HG03025 (cell line): ENCODE data around the gene FASTK.
"Not testable (repeated sequence)": the region's sequence is repeated elsewhere in the genome, so short reads cannot be mapped to it uniquely, and the experiment has no call there.

ENCODE experiments used
- ATAC-seq: cut with Tn5 transposase; IDR thresholded peaks from one replicate; pipeline ENCODE4 v1.9.1; 2021; ENCODE audit warnings: mild to moderate bottlenecking, moderate library complexity; ENCODE audit not compliant: unreplicated experiment, low FRiP score

Gene FASTK

DNA sequence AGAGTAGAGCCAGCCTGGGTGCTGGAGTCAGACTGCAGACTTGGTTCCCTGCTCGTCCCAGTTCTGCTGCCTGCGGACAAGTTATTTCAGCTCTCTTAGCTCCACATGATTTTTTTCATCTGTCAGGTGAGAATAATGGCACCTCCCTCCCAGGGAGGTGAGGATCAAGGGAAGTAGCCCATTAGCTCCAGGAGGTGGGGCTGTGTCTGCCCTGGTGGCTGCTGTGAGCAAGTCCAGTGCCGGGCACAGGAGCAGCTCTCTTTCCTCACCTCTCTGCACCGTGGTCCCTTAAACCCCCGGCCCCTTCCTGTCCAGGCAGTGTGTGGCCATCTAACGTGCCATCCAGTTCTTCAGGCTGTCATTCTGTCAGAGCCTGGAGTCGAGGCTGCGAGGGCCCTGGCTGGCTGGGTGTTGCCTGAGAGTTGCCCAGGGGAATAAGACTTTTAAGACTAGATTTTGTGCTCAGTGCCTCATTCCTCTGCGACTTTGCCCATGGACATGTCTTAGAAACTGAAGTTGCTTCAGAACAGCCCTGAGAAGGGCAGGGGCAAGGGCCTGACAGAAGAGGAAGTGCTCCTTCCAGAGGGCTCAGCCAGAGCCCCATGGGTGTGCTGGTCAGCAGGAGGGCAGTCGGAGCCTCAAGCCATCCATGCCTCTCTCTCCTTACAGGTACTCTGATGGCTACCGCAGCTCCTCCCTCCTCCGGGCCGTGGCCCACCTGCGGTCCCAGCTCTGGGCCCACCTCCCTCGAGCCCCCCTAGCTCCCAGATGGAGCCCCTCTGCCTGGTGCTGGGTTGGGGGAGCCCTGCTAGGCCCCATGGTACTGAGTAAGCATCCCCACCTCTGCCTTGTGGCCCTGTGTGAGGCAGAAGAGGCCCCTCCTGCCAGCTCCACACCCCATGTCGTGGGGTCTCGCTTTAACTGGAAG, 47.4 kb downstream of the FASTK start:
- ATAC-seq: no peak

DNA sequence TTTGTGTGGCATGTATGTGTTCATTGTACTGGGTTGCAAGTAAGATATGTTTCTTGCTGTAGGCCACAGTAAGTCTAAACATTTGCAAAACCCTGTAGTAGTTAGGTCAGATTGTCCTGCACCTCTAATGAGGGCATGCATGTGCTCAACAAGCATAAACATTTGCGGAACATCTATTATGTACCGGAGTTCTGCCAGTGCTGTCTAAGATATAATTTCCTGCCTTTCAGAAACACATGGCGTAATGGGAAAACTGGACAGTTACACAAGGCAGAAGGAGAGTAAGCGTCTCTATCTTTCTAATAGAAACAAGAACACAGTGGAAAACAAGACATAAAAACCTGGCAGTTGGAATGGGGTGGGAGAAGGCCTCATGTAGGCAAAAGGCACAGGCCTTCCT, 49.6 kb downstream of the FASTK start:
- no peak for ATAC-seq

DNA sequence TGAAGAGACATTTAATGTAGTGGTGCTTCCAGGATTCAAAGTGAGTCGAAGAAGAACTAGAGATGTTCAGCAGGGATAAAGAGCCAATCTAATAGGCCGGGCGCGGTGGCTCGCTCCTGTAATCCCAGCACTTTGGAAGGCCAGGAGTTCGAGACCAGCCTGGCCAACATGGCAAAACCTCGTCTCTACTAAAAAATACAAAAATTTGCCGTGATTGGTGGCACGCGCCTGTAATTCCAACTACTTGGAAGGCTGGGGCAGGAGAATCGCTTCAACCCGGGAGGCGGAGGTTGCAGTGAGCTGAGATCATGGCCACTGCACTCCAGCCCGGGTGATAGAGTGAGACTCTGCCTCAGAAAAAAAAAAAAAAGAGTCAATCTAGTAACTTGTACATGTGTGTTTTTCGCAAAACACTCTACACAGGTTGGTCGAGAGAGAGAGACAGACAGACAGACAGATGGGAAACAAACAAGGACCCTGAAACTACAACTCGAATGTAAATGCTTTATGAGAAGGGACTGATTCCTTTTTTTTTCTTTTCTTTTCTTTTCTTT, 51.6 kb downstream of the FASTK start:
- ATAC-seq: no peak

DNA sequence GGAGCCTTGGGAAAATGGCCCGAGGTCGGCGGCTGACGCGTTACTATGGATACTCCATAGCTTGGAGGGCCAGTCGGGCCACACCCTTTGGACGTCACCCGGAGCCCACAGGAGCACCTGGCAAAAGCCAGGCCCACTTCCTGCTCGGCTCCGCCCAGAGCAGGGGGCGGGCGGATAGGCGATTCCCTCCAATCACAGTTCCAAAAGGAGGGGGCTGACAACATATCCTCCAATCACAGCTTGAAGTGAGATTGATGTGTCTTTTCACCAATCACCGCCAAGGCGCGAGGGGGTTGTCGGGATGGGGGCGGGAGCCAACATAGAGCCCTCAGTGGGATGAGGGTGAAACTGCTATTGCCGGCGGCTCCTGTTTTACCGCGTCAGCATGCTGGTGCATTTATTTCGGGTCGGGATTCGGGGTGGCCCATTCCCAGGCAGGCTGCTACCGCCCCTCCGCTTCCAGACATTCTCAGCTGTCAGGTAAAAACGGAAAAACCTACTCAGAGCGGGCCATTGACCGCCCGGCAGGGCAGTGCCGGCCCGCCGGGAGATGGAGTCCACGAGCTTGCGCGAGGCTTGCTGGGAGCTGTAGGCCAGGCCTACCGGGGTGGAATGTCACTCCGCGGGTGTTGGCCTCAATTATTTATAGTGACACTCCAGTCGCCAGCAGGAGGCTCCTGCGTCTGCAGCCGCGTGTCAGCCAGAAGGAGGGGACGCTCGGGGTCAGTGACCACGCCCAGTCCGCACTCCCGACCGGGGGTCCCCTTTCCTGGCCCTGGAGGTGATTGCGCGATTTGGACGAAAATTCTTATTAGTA, 52.3 kb downstream of the FASTK start, which contains the start of gene ABCB8:
ABCB8 (plus strand) TSS at position 320 of the 817 bp plus-strand sequence; CDS start at position 386, 66 bp downstream.
- ATAC-seq: peak; percentile 97

DNA sequence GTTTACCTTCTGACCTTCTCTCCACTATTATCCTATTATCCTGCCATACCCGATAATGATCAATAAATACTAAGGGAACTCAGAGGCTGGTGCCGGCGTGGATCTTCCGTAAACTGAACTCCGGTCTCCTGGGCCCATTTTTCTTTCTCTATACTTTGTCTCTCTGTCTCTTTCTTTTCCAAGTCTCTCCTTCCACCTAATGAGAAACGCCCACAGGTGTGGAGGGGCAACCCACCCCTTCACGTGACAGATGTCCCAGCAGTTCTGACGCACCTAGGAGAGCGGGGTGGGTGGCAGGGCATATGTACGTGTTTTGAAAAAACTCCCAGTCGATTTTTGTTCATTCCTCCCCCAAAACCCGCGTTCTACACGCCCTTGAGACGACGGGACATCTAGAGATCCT, 52.9 kb downstream of the FASTK start:
- ATAC-seq: not testable (repeated sequence)

DNA sequence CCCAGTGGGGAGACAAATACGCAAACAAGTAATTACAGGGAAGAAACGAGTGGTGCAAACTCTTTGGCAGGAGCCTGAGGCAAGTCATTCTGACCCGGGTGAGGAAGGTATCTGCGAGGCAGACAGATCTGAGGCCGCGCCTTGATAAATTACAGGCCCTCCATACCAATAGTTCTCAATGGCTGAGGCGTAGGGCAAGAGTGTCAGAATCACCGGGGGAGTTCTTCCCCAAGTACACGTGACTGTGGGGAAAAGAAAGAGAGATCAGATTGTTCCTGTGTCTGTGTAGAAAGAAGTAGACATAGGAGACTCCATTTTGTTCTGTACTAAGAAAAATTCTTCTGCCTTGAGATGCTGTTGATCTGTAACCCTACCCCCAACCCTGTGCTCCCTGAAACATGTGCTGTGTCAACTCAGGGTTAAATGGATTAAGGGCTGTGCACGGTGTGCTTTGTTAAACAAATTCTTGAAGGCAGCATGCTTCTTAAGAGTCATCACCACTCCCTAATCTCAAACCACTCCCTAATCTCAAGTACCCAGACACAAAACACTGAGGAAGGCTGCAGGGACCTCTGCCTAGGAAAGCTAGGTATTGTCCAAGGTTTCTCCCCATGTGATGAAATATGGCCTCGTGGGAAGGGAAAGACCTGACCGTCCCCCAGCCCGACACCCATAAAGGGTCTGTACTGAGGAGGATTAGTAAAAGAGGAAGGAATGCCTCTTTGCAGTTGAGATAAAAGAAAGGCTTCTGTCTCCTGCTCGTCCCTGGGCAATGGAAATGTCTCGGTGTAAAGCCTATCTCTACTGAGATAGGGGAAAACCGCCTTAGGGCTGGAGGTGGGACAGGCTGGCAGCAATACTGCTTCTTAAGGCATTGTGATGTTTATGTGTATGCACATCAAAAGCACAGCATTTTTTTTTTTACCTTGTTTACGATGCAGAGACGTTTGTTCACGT, 53.6 kb downstream of the FASTK start:
- ATAC-seq: not testable (repeated sequence)
